ENCODE measurements around the gene PLB1. TPM values are rescaled to one million over a fixed set of nuclear protein-coding genes. Genes with fewer than 3 reads are reported as not detected.
"Not testable (repeated sequence)": the region's sequence is repeated elsewhere in the genome, so short reads cannot be mapped to it uniquely, and the experiment has no call there.

The PLB1 gene
- total RNA-seq, 4 donors from 2014 or later: 6.3 to 15.4 (median 10.9) TPM

DNA sequence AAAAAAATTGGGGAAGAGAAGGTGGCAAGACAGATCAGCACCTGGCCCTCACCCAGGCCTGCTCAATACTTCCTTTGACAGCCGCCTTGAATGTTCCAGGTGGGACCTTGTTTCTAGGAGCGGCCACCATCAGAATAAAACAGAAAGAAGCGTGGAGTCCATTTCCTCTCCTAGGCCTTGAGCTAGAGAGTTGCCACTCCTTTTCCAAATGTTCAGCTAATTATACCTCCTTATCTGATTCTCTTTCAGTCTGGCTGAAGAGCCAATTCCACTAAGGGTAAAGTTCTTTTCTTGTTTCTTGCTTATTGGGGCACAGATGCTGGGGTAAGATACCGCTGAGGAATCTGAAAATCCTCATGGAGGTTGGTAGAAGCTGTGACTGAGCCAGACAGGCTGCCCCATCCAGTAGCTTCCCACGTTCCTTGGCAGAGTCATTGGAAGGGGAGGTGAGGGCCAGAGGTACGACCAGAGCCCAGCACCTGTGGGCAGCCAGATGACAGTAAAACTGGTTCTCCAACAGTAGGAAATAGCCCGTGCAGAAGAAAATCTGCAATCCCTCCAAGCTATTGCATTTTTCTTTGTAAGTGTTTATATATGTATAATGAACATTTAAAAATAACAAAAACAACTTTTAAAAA, 51.5 kb downstream of the PLB1 start:
- no peak for ATAC-seq (ENCODE audit: low FRiP score)
- TF ChIP-seq, protein P1, sequence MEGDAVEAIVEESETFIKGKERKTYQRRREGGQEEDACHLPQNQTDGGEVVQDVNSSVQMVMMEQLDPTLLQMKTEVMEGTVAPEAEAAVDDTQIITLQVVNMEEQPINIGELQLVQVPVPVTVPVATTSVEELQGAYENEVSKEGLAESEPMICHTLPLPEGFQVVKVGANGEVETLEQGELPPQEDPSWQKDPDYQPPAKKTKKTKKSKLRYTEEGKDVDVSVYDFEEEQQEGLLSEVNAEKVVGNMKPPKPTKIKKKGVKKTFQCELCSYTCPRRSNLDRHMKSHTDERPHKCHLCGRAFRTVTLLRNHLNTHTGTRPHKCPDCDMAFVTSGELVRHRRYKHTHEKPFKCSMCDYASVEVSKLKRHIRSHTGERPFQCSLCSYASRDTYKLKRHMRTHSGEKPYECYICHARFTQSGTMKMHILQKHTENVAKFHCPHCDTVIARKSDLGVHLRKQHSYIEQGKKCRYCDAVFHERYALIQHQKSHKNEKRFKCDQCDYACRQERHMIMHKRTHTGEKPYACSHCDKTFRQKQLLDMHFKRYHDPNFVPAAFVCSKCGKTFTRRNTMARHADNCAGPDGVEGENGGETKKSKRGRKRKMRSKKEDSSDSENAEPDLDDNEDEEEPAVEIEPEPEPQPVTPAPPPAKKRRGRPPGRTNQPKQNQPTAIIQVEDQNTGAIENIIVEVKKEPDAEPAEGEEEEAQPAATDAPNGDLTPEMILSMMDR (IDR thresholded peaks at IDR 0.05): no peak
- DNase-seq (ENCODE audit: low spot score): no peak

DNA sequence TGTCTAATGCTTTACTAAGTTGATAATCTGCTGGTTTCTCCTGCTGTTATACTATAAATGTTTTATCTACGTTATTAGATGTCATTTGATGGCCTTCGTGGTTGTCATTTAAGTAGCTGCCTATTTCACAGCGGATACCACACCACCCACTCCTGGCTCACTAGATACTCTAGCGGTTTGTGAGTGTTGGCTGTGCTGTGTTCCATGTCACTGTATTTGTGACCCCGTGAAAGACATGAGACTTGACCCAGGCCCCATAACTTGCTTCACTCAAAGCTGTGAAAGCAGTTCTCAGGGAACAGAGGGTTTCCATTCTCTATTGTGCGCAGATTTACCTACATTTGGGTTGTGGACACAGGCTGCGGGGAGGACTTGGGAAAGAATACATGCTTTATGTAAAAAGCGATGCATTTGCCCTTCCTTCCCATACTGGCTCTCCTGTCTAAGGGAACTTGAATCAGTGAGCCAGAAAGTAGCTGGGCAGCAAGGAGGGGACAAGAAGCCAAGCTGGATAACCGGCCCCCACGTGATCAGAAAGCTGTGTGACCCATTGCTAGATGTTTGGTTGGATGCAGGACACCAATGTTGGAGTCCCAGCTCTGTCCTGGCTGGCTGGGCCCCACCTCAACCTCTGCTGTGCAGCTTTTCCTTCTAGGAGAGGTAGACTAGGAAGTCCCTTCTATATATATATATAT, 52.2 kb downstream of the PLB1 start:
- DNase-seq (ENCODE audit: low spot score) (no peak), ATAC-seq (ENCODE audit: low FRiP score) (no peak)
- TF ChIP-seq, protein P1 (IDR thresholded peaks at IDR 0.05): no peak

DNA sequence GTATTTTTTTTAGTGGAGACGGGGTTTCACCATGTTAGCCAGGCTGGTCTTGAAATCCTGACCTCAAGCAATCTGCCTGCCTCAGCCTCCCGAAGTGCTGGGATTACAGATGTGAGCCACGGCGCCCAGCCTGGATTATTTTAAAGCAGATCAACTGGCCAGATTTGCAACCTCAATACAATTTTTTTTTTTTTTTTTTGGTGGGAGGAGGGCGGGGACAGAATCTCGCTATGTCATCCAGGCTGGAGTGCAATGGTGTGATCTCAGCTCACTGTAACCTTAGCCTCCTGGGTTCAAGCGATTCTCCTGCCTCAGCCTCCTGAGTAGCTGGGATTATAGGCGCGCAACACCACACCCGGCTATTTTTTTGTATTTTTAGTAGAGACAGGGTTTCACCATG, 54.5 kb downstream of the PLB1 start:
- not testable (repeated sequence) for ATAC-seq (ENCODE audit: low FRiP score)

DNA sequence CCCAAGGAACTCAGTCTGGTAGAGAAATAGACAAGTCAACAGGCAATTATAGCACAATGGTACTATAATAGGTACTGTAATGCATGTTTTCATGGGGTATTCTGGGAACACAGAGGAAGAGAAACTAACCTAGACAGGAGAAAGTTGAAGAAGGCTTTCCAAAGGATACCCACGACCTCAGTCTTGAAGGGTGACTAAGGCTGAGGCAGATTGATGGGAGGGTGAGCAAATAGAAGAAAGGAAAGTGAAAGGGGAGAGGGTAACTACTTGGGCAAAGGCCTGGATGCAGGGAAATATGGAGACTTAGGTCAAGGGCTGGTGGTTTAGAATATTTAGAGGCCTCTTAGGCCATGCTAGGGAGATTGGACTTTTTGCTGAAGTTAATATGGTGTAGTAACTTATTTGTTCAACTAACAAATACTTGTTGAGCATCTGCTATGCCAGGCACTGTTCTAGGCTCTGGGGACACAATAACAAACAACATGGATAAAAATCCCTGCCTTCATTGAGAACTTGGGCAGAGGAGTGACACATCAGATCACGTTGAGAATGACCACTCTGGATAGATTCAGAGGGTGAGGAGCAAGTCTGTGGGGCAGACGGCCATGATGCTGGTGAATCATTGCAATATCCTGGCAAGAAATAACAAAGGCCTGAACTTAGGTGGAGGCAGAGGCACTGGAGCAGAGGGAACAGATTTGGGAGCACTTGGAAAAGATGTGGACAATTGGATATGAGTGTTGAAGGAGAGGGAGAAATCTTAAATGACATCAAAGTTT, 56.4 kb downstream of the PLB1 start:
- no peak for DNase-seq (ENCODE audit: low spot score)
- TF ChIP-seq, protein P1 (IDR thresholded peaks at IDR 0.05): no peak
- no peak for ATAC-seq (ENCODE audit: low FRiP score)

More for the DNA sequence above, 54.5 kb downstream of the PLB1 start:
- DNase-seq (ENCODE audit: low spot score): not testable (repeated sequence)

DNA sequence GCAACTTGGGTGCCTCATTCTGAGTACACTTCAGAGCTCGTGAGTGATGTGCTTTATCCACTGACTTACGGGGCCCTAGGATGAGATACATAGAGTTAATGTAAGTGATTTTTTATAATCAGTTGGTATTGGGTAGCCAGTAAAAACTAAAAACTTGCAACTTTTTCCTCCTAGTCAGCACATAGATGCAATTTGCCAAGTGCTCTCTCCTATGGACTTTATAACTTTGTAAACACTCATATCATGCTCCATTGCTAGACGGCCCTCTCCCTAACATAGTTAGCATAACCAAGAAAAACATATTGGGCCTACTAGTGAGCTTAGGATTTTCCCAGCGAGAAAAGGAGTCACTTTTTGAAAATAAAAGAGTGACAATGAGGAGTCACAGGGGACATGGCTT, 60.4 kb downstream of the PLB1 start:
- ATAC-seq (ENCODE audit: low FRiP score): no peak
- DNase-seq (ENCODE audit: low spot score): no peak
- TF ChIP-seq, protein P1 (IDR thresholded peaks at IDR 0.05): no peak

DNA sequence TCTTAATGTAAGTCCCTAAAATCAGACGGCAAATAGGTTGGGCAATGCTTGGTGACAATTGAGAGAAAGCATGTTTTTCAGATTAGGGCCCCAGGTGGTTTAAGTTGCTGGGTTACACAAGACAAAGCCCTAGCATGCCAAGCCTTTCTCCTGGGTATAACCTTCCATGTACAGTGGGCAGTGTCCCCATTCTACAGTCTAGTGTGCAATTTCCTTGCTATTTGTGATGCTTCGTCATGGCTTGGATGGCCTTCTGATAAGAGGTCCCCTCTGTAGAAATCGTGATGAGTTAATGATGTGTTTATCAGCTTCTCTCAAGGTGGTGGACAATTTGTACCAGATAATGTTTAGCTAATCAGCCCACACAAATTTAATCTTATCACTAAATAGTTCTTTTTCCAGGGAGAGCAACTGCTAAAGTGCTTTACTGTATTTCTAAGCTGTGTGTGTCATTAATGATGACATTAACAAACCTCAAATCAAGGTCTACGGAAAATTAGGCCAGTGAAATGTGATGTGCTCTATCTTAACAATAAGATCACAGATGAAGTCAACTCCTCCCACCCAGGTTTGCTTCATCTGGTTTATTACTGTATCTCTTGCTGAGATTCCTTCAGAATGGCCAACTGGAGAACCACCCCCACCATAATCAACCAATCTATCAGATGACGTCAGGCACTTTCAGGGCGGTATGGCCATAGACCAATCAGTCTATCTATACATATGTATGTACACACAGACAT, 61.7 kb downstream of the PLB1 start:
- ATAC-seq (ENCODE audit: low FRiP score) (peak; percentile 41), DNase-seq (ENCODE audit: low spot score) (no peak)
- TF ChIP-seq, protein P1 (IDR thresholded peaks at IDR 0.05): no peak

All from omental fat pad (tissue), 4 donors.